GM12872 (cell line): ENCODE measurements around the gene KIR2DL4.

Experiments
- CTCF ChIP-seq: IDR thresholded peaks from 3 replicates; pipeline ENCODE4 v1.5.1; 2011; ENCODE audit warnings: low read depth, mild to moderate bottlenecking, low read length, moderate library complexity; ENCODE audit not compliant: insufficient read depth

The KIR2DL4 gene

DNA sequence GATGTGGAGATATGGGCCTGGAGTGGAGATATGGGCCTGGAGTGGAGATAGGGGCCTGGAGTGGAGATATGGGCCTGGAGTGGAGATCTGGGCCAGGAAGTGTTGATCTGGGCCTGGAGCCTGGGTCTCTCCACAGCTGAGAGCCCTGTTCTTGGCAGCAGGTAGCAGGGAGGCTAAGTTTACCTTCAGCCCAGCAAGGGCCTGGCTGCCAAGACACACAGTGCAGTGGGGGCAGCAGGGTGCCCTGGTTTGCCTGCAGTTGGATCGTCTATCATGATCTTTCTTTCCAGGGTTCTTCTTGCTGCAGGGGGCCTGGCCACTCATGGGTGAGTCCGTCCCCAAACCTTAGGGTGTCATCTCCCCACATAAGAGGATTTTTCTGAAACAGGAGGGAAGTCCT is 47.5 kb downstream of the KIR2DL4 start:
- TF ChIP-seq CTCF, result no peak

DNA sequence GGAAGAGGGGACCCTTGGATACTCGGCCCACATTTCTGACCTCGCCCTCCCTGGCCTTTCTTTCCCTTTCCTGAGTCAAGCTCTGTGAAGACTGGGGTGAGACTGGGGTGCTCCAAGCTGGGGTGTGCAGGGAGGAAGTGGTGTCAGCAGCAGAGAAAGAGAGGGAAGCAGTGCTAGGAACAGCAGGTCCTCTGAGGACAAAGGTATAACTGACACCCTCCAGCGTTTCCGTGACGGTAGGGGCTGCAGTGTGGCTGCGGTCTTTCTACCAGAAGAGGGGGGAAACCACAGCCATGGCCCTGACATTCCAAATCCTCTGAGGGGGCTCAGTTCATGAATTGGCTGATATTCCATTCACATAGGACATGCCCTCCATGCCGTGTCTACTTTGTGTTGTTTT is 47.9 kb downstream of the KIR2DL4 start:
- TF ChIP-seq CTCF, result no peak
